ENCODE data around the gene PPP2R5D.

GRCh38 chr6:42968783-42969182, 15.6 kb upstream of the PPP2R5D start:
- TF ChIP-seq CTCF (IDR thresholded peaks at IDR 0.05; ENCODE audit: low read depth, low read length, missing input control) = no peak
- TF ChIP-seq, protein P1, sequence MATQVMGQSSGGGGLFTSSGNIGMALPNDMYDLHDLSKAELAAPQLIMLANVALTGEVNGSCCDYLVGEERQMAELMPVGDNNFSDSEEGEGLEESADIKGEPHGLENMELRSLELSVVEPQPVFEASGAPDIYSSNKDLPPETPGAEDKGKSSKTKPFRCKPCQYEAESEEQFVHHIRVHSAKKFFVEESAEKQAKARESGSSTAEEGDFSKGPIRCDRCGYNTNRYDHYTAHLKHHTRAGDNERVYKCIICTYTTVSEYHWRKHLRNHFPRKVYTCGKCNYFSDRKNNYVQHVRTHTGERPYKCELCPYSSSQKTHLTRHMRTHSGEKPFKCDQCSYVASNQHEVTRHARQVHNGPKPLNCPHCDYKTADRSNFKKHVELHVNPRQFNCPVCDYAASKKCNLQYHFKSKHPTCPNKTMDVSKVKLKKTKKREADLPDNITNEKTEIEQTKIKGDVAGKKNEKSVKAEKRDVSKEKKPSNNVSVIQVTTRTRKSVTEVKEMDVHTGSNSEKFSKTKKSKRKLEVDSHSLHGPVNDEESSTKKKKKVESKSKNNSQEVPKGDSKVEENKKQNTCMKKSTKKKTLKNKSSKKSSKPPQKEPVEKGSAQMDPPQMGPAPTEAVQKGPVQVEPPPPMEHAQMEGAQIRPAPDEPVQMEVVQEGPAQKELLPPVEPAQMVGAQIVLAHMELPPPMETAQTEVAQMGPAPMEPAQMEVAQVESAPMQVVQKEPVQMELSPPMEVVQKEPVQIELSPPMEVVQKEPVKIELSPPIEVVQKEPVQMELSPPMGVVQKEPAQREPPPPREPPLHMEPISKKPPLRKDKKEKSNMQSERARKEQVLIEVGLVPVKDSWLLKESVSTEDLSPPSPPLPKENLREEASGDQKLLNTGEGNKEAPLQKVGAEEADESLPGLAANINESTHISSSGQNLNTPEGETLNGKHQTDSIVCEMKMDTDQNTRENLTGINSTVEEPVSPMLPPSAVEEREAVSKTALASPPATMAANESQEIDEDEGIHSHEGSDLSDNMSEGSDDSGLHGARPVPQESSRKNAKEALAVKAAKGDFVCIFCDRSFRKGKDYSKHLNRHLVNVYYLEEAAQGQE (IDR thresholded peaks at IDR 0.05) = no peak
- no peak for TF ChIP-seq FOXA2 (IDR thresholded peaks at IDR 0.05)
- TF ChIP-seq JUND (IDR thresholded peaks at IDR 0.05) = no peak
- no peak for TF ChIP-seq ATF3 (IDR thresholded peaks at IDR 0.05)
- TF ChIP-seq TAF1 (conservative IDR thresholded peaks at IDR 0.05) = no peak
- TF ChIP-seq, protein P2, sequence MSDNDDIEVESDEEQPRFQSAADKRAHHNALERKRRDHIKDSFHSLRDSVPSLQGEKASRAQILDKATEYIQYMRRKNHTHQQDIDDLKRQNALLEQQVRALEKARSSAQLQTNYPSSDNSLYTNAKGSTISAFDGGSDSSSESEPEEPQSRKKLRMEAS (IDR thresholded peaks at IDR 0.05) = no peak
- TF ChIP-seq, protein P3, sequence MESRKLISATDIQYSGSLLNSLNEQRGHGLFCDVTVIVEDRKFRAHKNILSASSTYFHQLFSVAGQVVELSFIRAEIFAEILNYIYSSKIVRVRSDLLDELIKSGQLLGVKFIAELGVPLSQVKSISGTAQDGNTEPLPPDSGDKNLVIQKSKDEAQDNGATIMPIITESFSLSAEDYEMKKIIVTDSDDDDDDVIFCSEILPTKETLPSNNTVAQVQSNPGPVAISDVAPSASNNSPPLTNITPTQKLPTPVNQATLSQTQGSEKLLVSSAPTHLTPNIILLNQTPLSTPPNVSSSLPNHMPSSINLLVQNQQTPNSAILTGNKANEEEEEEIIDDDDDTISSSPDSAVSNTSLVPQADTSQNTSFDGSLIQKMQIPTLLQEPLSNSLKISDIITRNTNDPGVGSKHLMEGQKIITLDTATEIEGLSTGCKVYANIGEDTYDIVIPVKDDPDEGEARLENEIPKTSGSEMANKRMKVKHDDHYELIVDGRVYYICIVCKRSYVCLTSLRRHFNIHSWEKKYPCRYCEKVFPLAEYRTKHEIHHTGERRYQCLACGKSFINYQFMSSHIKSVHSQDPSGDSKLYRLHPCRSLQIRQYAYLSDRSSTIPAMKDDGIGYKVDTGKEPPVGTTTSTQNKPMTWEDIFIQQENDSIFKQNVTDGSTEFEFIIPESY (IDR thresholded peaks at IDR 0.05) = no peak
- no peak for TF ChIP-seq YY1 (IDR thresholded peaks at IDR 0.05)
- no peak for TF ChIP-seq EGR1 (IDR thresholded peaks at IDR 0.05; ENCODE audit: low read depth in 2 of 2)
- no peak for TF ChIP-seq SP1 (IDR thresholded peaks at IDR 0.05)
